ENCODE measurements around the gene TBC1D22A.

DNA sequence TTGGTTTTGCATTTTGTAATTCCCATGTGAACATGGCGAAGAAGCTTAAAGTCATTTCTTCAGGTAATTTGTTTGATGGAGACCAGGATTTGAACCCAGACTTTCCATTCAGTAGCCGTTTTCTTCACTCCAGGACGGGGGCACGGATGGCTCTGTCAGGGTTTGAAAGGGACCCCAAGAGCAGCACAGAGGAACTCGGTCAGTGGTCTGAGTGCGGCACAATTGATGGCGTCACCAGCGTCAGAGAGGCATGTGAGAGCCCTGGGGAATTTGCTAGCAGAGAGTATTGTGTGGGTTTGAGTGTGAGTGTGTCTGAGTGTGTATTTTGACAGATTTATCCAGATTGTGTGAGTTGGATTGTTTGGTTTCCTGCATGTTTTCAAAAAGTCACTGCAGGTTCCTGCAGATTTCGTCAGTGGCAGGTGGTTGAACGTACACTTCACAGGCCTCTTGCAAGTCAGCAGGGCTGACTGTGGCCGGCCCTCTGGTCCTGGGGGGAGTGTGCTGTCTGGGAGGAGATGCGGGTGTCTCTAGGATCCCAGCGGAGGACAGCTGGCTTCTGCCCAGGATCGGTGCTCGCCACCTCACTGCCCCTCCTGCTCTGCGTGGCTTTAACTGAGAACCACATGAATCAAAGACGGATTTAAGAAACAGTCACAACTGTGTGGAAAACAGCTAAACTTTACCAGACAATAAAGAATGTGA lies 199.3 kb downstream of the TBC1D22A start:
- TF ChIP-seq, protein P1, sequence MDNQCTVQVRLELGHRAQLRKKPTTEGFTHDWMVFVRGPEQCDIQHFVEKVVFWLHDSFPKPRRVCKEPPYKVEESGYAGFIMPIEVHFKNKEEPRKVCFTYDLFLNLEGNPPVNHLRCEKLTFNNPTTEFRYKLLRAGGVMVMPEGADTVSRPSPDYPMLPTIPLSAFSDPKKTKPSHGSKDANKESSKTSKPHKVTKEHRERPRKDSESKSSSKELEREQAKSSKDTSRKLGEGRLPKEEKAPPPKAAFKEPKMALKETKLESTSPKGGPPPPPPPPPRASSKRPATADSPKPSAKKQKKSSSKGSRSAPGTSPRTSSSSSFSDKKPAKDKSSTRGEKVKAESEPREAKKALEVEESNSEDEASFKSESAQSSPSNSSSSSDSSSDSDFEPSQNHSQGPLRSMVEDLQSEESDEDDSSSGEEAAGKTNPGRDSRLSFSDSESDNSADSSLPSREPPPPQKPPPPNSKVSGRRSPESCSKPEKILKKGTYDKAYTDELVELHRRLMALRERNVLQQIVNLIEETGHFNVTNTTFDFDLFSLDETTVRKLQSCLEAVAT (IDR thresholded peaks at IDR 0.05): no peak
- TF ChIP-seq, protein P2, sequence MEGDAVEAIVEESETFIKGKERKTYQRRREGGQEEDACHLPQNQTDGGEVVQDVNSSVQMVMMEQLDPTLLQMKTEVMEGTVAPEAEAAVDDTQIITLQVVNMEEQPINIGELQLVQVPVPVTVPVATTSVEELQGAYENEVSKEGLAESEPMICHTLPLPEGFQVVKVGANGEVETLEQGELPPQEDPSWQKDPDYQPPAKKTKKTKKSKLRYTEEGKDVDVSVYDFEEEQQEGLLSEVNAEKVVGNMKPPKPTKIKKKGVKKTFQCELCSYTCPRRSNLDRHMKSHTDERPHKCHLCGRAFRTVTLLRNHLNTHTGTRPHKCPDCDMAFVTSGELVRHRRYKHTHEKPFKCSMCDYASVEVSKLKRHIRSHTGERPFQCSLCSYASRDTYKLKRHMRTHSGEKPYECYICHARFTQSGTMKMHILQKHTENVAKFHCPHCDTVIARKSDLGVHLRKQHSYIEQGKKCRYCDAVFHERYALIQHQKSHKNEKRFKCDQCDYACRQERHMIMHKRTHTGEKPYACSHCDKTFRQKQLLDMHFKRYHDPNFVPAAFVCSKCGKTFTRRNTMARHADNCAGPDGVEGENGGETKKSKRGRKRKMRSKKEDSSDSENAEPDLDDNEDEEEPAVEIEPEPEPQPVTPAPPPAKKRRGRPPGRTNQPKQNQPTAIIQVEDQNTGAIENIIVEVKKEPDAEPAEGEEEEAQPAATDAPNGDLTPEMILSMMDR (IDR thresholded peaks at IDR 0.05 in 2 of 3, conservative IDR thresholded peaks at IDR 0.05 in 1 of 3; ENCODE audit: insufficient read depth in 2 of 3, low read depth in 1 of 3, low read length in 3 of 3): no peak
- no peak for TF ChIP-seq HNRNPLL (IDR thresholded peaks at IDR 0.05; ENCODE audit: low read depth, low read length, poor library complexity, severe bottlenecking)
- no peak for TF ChIP-seq POLR2A (conservative IDR thresholded peaks at IDR 0.05)
- TF ChIP-seq GABPA (tag; conservative IDR thresholded peaks at IDR 0.05; ENCODE audit: low read depth): no peak
- TF ChIP-seq CREM (IDR thresholded peaks at IDR 0.05; ENCODE audit: low read depth): no peak
- TF ChIP-seq ZNF239 (CRISPR knock-in tag; IDR thresholded peaks at IDR 0.05): no peak
- TF ChIP-seq MYC (IDR thresholded peaks at IDR 0.05; ENCODE audit: low read depth, low read length): no peak
- TF ChIP-seq MYC (CRISPR knock-in tag; IDR thresholded peaks at IDR 0.05; ENCODE audit: borderline replicate concordance, low read depth): no peak
- no peak for TF ChIP-seq ZNF644 (tag; IDR thresholded peaks at IDR 0.05; ENCODE audit: low read depth)
- TF ChIP-seq SMC3 (conservative IDR thresholded peaks at IDR 0.05; ENCODE audit: insufficient read depth, low read depth, low read length): no peak

All from K562 (cell line).